Muscle of leg (tissue), 11 donors: ENCODE data around the gene NFKBIA. TPM values are rescaled to one million over a fixed set of nuclear protein-coding genes. Genes with fewer than 3 reads are reported as not detected.
A peak's percentile ranks its signal among the peaks of the same experiment; 100 is the strongest.
"Not testable (repeated sequence)": the region's sequence is repeated elsewhere in the genome, so short reads cannot be mapped to it uniquely, and the experiment has no call there.

Experiments
- DNase-seq: peaks from one replicate; pipeline ENCODE4 v3.0.0; 2013
- H3K27ac ChIP-seq: one replicate; pipeline ENCODE4 v1.5.1; 2013; ENCODE audit warnings: mild to moderate bottlenecking, low read length, control low read depth
- H3K27me3 ChIP-seq: one replicate; pipeline ENCODE4 v1.6.1; 2013; ENCODE audit warnings: low read length; ENCODE audit not compliant: control insufficient read depth, insufficient read depth
- H3K36me3 ChIP-seq: one replicate; pipeline ENCODE4 v1.6.1; 2013; ENCODE audit warnings: low read length; ENCODE audit not compliant: control insufficient read depth, insufficient read depth
- H3K4me1 ChIP-seq: one replicate; pipeline ENCODE4 v1.6.1; 2013; ENCODE audit warnings: low read length; ENCODE audit not compliant: control insufficient read depth, insufficient read depth
- H3K4me3 ChIP-seq: one replicate; pipeline ENCODE4 v1.5.1; 2013; ENCODE audit warnings: low read length, control low read depth
- H3K9me3 ChIP-seq: replicated peaks from 2 replicates; pipeline ENCODE4 v1.6.1; 2013; ENCODE audit warnings: low read depth, low read length; ENCODE audit not compliant: control insufficient read depth
- WGBS: methylation state at CpG from one replicate; pipeline ENCODE4 v1.1.5; 2013; ENCODE audit warnings: missing lambda C conversion rate; ENCODE audit not compliant: insufficient coverage; 5-methylcytosine and 5-hydroxymethylcytosine counted together
- polyA plus RNA-seq, 8 donors: library from polyadenylated mRNA; unstranded; fragments of 120-200 nt; gene quantifications; one replicate each; pipeline versions ENCODE4 v1.2.1 to v1.2.3, GENCODE V29; 2013; ENCODE audit warnings: inconsistent platforms in 1 of 8, low replicate concordance in 1 of 8; ENCODE audit not compliant: insufficient read length in 8 of 8, insufficient read depth in 1 of 8
- total RNA-seq: library from RNA; stranded (reverse); fragments of 120-200 nt; gene quantifications from one replicate; pipeline ENCODE4 v1.2.4, GENCODE V29; 2013

The NFKBIA gene
- total and polyA plus RNA-seq, 9 donors, result 36.8 to 63.2 (median 50.6) TPM

DNA sequence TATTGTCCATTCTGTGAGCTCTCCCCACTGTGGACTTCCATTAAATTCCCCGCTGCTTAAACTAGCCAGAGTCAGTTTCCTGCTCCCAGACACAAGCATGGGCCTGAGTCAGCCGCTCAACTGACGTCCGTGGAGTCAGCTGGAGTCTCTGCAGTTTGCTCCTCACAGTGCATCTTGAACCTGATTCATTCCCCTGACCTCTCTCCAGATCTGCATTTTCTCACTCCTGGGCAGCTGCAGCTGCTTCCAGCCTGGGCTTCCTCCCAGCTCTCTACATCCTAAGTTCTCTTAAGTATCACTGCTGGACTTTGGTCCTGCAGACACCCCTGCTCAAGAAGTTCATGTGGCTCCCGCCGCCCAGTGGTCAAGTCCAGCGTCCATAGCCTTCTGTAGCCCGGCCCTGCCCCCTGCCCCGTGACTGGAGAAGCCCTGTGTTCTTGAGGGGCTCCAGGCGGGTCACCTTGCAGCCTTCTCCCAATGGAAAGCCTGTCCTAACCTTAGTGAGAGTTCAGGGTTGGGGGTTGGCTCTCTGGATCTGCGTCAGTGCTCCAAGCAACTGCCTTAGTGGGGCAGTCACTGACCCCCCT, 20.0 kb downstream of the NFKBIA start:
- WGBS, result 30% methylated on average over 11 of the region's 11 CpGs
- DNase-seq, result peak; percentile 95
- no peaks in the 10 kb centered on the region for H3K36me3 ChIP-seq

DNA sequence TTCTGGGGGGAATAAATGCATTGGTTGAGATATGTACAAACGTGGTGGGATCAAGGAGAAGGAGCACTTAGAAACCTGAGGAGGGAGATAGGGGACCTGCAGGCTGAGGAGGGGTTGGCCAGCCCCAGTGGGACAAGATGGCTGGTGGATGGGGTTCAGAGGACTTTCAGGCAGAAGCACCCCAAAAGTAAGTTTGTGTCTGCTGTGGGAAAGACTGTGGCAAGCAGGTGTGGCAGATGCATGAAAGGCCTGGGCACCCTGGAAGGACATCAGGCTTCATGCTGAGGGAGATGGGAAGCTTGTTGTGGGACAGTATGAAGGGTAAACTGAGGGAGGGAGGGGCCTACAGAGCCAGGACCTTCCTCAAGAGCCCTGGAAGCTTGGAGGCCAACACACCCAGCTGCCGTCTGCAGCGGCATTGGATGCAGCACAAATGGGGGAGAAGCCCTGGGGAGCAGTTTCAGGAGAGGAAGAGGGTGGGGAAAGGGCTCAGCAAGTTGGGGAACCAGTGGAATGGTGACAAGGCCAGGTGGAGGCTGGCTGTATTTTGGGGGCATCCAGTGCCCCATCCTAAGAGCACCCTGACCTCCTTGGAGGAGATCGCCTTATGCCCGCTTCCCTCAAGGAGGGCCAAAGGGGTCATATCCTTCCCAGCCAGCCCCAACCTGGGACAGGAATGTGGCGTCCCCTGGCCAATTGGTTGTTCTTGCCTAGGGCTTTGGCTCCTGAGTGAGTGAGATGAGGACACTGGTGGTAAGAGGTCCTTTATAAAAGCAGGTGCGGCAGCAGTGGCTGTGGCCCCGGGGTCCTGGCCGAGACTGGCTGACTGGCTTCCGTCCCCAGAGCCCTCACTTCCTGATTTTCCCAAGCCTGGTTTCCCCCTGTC, 20.7 kb downstream of the NFKBIA start:
- H3K4me1 ChIP-seq, result peaks cover 34% of the 10 kb centered on the region
- 54% methylated on average over 7 of the region's 10 CpGs for WGBS
- no peak for DNase-seq
- H3K9me3 ChIP-seq, result no peaks in the 10 kb centered on the region
- peak overlapping the region; percentile 92 for H3K27ac ChIP-seq
- H3K4me3 ChIP-seq, result no peak overlapping the region
- H3K36me3 ChIP-seq, result no peaks in the 10 kb centered on the region
- no peaks in the 10 kb centered on the region for H3K27me3 ChIP-seq

More for the DNA sequence above, 20.0 kb downstream of the NFKBIA start:
- no peaks in the 10 kb centered on the region for H3K9me3 ChIP-seq
- no peak overlapping the region for H3K4me3 ChIP-seq
- peak overlapping the region; percentile 92 for H3K27ac ChIP-seq
- H3K4me1 ChIP-seq, result peaks cover 34% of the 10 kb centered on the region
- H3K27me3 ChIP-seq, result no peaks in the 10 kb centered on the region

DNA sequence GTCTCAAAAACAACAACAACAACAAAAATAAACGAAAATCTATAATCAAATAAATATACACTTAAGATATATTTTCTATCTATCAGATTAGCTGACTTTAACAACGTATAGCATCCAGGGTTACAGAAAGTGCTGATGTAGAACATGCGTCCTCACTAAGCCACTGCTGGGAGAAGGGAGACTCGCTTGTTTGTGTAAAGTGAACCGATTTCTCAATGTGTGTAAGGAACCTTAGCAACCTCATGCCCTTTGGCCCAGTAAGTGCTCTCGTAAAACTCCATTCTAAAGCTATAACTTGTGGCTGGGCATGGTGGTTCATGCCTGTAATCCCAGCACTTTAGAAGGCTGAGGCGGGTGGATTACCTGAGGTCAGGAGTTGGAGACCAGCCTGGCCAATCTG, 23.8 kb downstream of the NFKBIA start:
- Histone ChIP-seq H3K4me1 (peaks cover 25% of the 10 kb centered on the region), H3K36me3 (no peaks in the 10 kb centered on the region), H3K27me3 (no peaks in the 10 kb centered on the region), H3K9me3 (no peaks in the 10 kb centered on the region), H3K4me3 (no peak overlapping the region), H3K27ac (no peak overlapping the region)
- WGBS, result 49% methylated on average over 3 of the region's 7 CpGs
- DNase-seq, result no peak

DNA sequence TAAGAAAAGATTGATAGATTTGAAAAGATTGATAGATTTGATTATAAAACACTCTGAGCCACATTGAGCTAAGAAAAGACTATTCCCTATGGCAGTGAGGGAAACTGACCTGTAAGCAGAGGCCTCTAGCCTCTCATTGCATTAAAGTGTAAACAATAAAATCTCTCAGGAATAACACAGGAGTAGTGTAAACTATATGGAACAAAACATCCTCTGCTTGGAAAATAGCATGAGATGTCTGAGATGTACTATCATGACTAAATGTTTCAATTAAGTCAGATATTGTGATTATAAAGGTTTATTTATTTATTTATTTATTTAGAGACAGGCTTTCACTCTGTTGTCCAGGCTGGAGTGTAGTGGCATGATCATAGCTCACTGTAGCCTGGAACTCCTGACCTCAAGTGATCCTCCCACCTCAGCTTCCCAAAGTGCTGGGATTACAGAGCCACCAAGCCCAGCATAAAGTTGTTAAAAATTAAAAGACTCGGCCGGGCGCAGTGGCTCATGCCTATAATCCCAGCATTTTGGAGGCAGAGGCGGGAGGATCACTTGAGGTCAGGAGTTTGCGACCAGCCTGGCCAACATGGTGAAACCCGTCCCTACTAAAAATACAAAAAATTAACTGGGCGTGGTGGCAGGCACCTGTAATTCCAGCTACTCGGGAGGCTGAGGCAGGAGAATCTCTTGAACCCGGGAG, 25.2 kb downstream of the NFKBIA start:
- peaks cover 12% of the 10 kb centered on the region for H3K4me1 ChIP-seq
- not testable (repeated sequence) for H3K27ac ChIP-seq, H3K9me3 ChIP-seq, H3K36me3 ChIP-seq, H3K4me3 ChIP-seq, H3K27me3 ChIP-seq, DNase-seq
- WGBS, result 83% methylated on average over 1 of the region's 9 CpGs

DNA sequence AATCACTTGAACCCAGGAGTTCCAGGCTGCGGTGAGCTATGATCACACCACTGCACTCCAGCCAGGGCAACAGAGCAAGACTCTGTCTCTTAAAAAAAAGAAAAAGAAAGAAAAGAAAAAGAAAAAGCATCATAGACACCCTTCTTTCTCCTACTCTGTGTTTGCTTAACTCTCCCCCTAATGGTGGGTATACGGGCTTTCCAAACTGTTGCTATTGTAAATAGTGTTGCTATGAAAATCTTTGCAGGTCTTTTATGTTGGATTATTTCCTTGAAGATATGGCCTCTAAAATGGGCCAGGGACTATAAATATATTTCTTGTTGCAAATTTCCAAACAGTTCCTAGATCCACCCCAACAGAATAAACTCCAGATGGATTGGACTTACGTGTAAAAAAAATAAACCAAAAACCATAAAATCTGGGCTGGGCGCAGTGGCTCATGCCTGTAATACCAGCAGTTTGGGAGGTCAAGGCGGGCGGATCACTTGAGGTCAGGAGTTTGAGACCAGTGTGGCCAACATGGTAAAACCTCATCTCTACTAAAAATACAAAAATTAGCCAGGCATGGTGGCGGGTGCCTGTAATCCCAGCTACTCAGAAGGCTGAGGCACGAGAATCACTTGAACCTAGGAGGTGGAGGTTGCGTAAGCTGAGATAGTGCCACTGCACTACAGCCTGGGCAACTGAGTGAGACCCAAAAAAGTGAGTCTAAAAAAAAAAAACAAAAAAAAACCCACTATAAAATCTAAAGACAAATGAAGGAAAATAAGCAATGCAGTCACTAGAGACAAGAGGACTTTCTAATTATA, 25.9 kb downstream of the NFKBIA start:
- Histone ChIP-seq H3K9me3 (no peaks in the 10 kb centered on the region), H3K4me1 (peaks cover 5% of the 10 kb centered on the region), H3K27ac (no peak overlapping the region), H3K4me3 (no peak overlapping the region), H3K36me3 (no peaks in the 10 kb centered on the region), H3K27me3 (no peaks in the 10 kb centered on the region)
- DNase-seq, result no peak
- no CpG with 5 or more reads among the region's 9 CpGs for WGBS

DNA sequence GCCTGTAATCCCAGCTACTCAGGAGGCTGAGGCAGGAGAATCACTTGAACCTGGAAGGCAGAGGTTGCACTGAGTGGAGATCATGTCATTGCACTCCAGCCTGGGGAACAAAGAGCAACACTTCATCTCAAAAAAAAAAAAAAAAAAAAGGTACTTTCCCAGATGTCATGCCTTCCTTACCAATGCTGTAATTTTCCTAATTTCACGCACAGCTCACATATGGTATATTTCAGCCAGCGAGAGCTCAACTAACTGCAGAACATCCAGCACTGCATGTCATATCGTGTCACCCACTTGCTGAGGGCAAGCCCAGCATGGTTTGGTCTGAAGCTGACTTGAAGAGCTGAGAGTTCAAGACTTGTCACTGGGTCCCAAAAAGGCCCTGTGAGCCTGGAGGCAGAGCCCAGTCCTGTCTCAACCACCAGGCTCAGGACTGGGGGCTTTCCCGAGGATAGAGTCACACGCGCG, 29.0 kb downstream of the NFKBIA start:
- no peak overlapping the region for H3K4me3 ChIP-seq
- no peaks in the 10 kb centered on the region for H3K36me3 ChIP-seq
- WGBS, result no CpG with 5 or more reads among the region's 7 CpGs
- H3K27ac ChIP-seq, result no peak overlapping the region
- peak; percentile 63 for DNase-seq
- H3K4me1 ChIP-seq, result peaks cover 2% of the 10 kb centered on the region
- peaks cover 5% of the 10 kb centered on the region for H3K9me3 ChIP-seq
- no peaks in the 10 kb centered on the region for H3K27me3 ChIP-seq

DNA sequence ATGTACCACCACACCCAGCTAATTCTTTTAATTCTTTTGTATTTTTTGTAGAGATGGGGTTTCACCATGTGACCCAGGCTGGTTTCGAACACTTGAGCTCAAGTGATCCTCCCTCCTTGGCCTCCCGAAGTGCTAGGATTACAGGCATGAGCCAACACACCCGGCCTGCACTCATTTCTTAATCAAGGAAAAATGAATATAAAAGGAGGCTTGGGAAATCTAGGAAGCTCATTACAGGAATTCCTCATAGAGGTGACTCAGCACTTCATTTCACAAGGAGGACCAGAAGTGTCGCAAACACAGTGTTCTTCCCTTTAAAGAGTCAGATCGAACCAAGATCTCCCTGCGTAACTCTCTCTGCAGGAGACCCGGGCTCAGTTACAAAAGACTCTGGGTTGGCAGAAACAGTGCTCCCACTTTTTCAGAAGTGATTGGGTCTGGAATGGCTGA, 30.3 kb downstream of the NFKBIA start:
- Histone ChIP-seq H3K27me3 (no peaks in the 10 kb centered on the region), H3K27ac (no peak overlapping the region), H3K4me1 (peaks cover 8% of the 10 kb centered on the region), H3K4me3 (no peak overlapping the region), H3K9me3 (peaks cover 5% of the 10 kb centered on the region), H3K36me3 (no peaks in the 10 kb centered on the region)
- WGBS, result 74% methylated on average over 4 of the region's 7 CpGs
- DNase-seq, result no peak

DNA sequence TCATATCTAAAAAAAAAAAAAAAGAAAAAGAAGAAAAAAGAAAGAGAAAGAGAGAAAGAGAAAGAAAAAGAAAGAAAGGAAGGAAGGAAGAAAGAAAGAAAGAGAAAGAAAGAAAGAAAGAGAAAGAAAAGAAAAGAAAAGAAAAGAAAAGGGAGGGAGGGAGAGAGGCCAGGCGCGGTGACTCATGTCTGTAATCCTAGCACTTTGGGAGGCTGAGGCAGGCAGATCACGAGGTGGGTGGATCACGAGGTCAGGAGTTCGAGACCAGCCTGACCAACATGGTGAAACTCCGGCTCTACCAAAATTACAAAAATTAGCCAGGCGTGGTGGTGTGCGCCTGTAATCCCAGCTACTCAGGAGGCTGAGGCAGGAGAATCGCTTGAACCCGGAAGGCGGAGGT, 31.3 kb downstream of the NFKBIA start:
- DNase-seq, H3K36me3 ChIP-seq, H3K27me3 ChIP-seq, H3K4me3 ChIP-seq, H3K27ac ChIP-seq, H3K9me3 ChIP-seq: not testable (repeated sequence)
- peaks cover 16% of the 10 kb centered on the region for H3K4me1 ChIP-seq
- 90% methylated on average over 2 of the region's 11 CpGs for WGBS

DNA sequence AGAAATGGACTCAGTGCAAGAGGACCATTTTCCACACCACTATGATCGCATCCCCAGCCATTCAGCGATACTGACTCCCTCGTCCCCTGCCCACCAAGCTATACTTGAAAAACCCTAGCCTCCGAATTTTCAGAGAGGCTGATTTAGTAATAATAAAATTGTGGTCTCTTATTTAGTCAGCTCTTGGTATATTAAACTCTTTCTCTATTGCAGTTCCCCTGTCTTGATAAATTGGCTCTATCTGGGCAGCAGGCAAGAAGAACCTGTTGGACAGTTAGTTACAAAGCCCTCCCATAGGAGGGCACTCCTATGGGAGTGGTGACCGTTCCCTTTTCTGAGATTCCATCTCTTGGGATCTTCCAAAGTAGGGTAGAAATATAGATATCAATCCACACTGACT, 33.6 kb downstream of the NFKBIA start:
- Histone ChIP-seq H3K4me1 (peaks cover 29% of the 10 kb centered on the region), H3K9me3 (peaks cover 5% of the 10 kb centered on the region), H3K4me3 (no peak overlapping the region), H3K27me3 (no peaks in the 10 kb centered on the region), H3K36me3 (no peaks in the 10 kb centered on the region), H3K27ac (no peak overlapping the region)
- DNase-seq, result no peak
- no CpG with 5 or more reads among the region's 5 CpGs for WGBS
